Neural crest cell (in vitro differentiated cells): ENCODE measurements around the gene ZBP1. TPM values are rescaled to one million over a fixed set of nuclear protein-coding genes. Genes with fewer than 3 reads are reported as not detected.
A peak's percentile ranks its signal among the peaks of the same experiment; 100 is the strongest.

ENCODE experiments used
- DNase-seq: peaks from one replicate; pipeline ENCODE4 v3.0.0; 2021; ENCODE audit warnings: low read depth, mixed read lengths, low spot score
- H3K27ac Mint-ChIP-seq: one replicate; pipeline ENCODE4 v1.8.0; 2021; ENCODE audit warnings: mild to moderate bottlenecking, mixed read lengths; ENCODE audit not compliant: unreplicated experiment
- H3K27me3 Mint-ChIP-seq: 2 replicates; pipeline ENCODE4 v1.8.0; 2021; ENCODE audit warnings: low read depth, mild to moderate bottlenecking, mixed read lengths
- H3K36me3 Mint-ChIP-seq: 2 replicates; pipeline ENCODE4 v1.8.0; 2021; ENCODE audit warnings: low read depth, mild to moderate bottlenecking, mixed read lengths
- H3K4me1 Mint-ChIP-seq: 2 replicates; pipeline ENCODE4 v1.8.0; 2021; ENCODE audit warnings: mixed read lengths
- H3K4me3 Mint-ChIP-seq: one replicate; pipeline ENCODE4 v1.8.0; 2021; ENCODE audit warnings: mild to moderate bottlenecking, mixed read lengths
- H3K9me3 Mint-ChIP-seq: 2 replicates; pipeline ENCODE4 v1.8.0; 2021; ENCODE audit warnings: mixed read lengths
- CTCF ChIP-seq: fragments of 200-600 bp; sonication (generic); conservative IDR thresholded peaks from 2 replicates; pipeline ENCODE4 v1.5.0; 2021; ENCODE audit warnings: antibody characterized with exemption, mild to moderate bottlenecking
- total RNA-seq: library from RNA; stranded (reverse); gene quantifications from 2 replicates; pipeline ENCODE4 v1.2.1, GENCODE V29; 2021

ZBP1 gene
- total RNA-seq, 1 donor from 2014 or later, result not detected

GRCh38 chr20:57610261-57610952 lies 9.8 kb downstream of the ZBP1 start:
- no peak for TF ChIP-seq CTCF
- no peaks in the 10 kb centered on the region for H3K9me3 Mint-ChIP-seq
- H3K36me3 Mint-ChIP-seq, result no peaks in the 10 kb centered on the region
- no peak for DNase-seq
- H3K27me3 Mint-ChIP-seq, result peaks cover 11% of the 10 kb centered on the region
- H3K4me1 Mint-ChIP-seq, result no peaks in the 10 kb centered on the region
- H3K27ac Mint-ChIP-seq, result peak overlapping the region; percentile 88
- H3K4me3 Mint-ChIP-seq, result no peak overlapping the region

GRCh38 chr20:57609842-57610167 lies 10.4 kb downstream of the ZBP1 start:
- H3K4me3 Mint-ChIP-seq, result no peak overlapping the region
- no peaks in the 10 kb centered on the region for H3K4me1 Mint-ChIP-seq
- DNase-seq, result no peak

GRCh38 chr20:57609086-57609841 lies 11.0 kb downstream of the ZBP1 start:
- Mint-ChIP-seq H3K27me3 (peaks cover 11% of the 10 kb centered on the region), H3K9me3 (no peaks in the 10 kb centered on the region), H3K36me3 (no peaks in the 10 kb centered on the region), H3K4me3 (no peak overlapping the region), H3K27ac (peak overlapping the region; percentile 63), H3K4me1 (no peaks in the 10 kb centered on the region)
- no peak for TF ChIP-seq CTCF
- DNase-seq, result no peak

More at GRCh38 chr20:57609842-57610167, 10.4 kb downstream of the ZBP1 start:
- peak overlapping the region; percentile 63 for H3K27ac Mint-ChIP-seq
- no peak for TF ChIP-seq CTCF
- H3K9me3 Mint-ChIP-seq, result no peaks in the 10 kb centered on the region
- no peaks in the 10 kb centered on the region for H3K36me3 Mint-ChIP-seq
- peaks cover 11% of the 10 kb centered on the region for H3K27me3 Mint-ChIP-seq

GRCh38 chr20:57608516-57608915 lies 11.7 kb downstream of the ZBP1 start:
- TF ChIP-seq CTCF, result no peak
- H3K27me3 Mint-ChIP-seq, result peaks cover 11% of the 10 kb centered on the region
- H3K4me3 Mint-ChIP-seq, result no peak overlapping the region
- H3K27ac Mint-ChIP-seq, result no peak overlapping the region
- H3K9me3 Mint-ChIP-seq, result no peaks in the 10 kb centered on the region
- no peaks in the 10 kb centered on the region for H3K4me1 Mint-ChIP-seq
- no peaks in the 10 kb centered on the region for H3K36me3 Mint-ChIP-seq
- DNase-seq, result no peak

- peaks cover 11% of the 10 kb centered on the region for H3K27me3 Mint-ChIP-seq
- no peak for DNase-seq
- no peaks in the 10 kb centered on the region for H3K36me3 Mint-ChIP-seq
- H3K27ac Mint-ChIP-seq, result no peak overlapping the region
- no peak overlapping the region for H3K4me3 Mint-ChIP-seq
- no peak for TF ChIP-seq CTCF
- no peaks in the 10 kb centered on the region for H3K9me3 Mint-ChIP-seq
- peaks cover 4% of the 10 kb centered on the region for H3K4me1 Mint-ChIP-seq
These were observed 14.3 kb downstream of the ZBP1 start for GRCh38 chr20:57605878-57606277.
